Stimulated activated naive CD8-positive, alpha-beta T cell treated with anti-CD3 and anti-CD28 coated beads, Interleukin-15, Interleukin-2, amounts not matched to agents 100 ng/mL and 50 ng/mL, for 24 hours (primary cell): ENCODE results near the gene PCDHGC4.
A peak's percentile ranks its signal among the peaks of the same experiment; 100 is the strongest.

Experiments
- H3K27ac Mint-ChIP-seq: one replicate; pipeline ENCODE4 v1.8.0; 2021; ENCODE audit warnings: mild to moderate bottlenecking, mixed read lengths
- H3K27me3 Mint-ChIP-seq: one replicate; pipeline ENCODE4 v1.8.0; 2021; ENCODE audit warnings: mixed read lengths
- H3K36me3 Mint-ChIP-seq: one replicate; pipeline ENCODE4 v1.8.0; 2021; ENCODE audit warnings: low read depth, mixed read lengths
- H3K4me1 Mint-ChIP-seq: one replicate; pipeline ENCODE4 v1.8.0; 2021; ENCODE audit warnings: low read depth, mixed read lengths
- H3K4me3 Mint-ChIP-seq: one replicate; pipeline ENCODE4 v1.8.0; 2021; ENCODE audit warnings: mild to moderate bottlenecking, mixed read lengths
- H3K9me3 Mint-ChIP-seq: one replicate; pipeline ENCODE4 v1.8.0; 2021; ENCODE audit warnings: mixed read lengths

PCDHGC4 gene

DNA sequence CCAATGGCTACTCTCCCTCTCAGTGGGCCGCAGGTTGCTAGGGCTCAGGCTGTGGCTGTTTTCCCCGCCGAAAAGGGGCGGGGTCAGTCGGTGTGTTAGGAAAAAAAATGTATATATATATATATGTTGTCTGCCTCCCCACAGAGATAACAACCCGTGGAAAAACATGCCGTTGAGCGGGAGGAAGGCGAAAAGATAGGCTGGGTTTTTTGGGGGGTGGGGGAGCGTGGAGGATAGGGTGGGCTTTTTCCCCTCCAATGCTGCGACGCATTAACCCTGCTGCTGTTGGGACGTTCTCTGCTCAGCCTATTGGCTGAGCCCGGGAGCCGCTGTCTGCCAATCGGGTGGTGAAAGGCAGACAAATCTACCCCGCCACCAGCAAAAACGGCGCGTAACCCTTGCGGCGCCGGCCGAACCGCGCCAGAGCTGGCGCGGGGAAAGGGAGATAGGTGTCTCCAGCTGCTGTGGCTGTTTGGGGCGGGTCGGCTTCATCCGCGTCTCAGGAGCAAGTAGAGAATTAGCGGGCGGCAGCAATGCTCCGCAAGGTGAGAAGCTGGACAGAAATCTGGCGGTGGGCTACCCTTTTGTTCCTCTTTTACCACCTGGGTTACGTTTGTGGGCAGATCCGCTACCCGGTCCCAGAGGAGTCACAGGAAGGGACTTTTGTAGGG lies at the start of gene PCDHGC4:
PCDHGC4 (plus strand) TSS at position 390 of the 671 bp plus-strand sequence; CDS start at position 534, 144 bp downstream.
- H3K27me3 Mint-ChIP-seq: peaks cover 89% of the 10 kb centered on the region
- no peaks in the 10 kb centered on the region for H3K9me3 Mint-ChIP-seq
- H3K4me3 Mint-ChIP-seq: peak within 1 kb of the TSS; percentile 5
- peaks cover 9% of the 10 kb centered on the region for H3K4me1 Mint-ChIP-seq
- H3K27ac Mint-ChIP-seq: no peak within 1 kb of the TSS
- H3K36me3 Mint-ChIP-seq: no peaks in the 10 kb centered on the region

DNA sequence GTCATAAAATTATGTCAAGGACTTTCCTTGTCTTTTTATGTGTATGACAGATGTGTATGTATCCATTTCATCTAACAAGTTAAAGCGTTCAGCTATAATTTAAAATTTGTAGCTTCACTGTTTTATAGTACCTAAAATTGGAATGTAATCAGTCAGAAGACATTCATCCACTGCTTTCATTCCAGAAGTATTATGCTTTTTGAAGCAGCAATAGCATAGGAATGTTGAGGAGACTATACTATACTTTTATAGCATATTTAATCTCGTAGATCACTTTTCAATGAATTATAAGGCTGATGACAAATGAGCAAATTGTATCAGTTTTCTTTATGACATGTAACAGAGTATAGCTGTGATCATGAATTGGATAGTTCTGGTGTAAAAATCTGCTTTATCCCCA lies 47.6 kb upstream of the PCDHGC4 start:
- Mint-ChIP-seq H3K27ac (no peak overlapping the region), H3K4me3 (no peak overlapping the region), H3K27me3 (peaks cover 42% of the 10 kb centered on the region), H3K9me3 (peaks cover 9% of the 10 kb centered on the region), H3K36me3 (peaks cover 8% of the 10 kb centered on the region), H3K4me1 (no peaks in the 10 kb centered on the region)

DNA sequence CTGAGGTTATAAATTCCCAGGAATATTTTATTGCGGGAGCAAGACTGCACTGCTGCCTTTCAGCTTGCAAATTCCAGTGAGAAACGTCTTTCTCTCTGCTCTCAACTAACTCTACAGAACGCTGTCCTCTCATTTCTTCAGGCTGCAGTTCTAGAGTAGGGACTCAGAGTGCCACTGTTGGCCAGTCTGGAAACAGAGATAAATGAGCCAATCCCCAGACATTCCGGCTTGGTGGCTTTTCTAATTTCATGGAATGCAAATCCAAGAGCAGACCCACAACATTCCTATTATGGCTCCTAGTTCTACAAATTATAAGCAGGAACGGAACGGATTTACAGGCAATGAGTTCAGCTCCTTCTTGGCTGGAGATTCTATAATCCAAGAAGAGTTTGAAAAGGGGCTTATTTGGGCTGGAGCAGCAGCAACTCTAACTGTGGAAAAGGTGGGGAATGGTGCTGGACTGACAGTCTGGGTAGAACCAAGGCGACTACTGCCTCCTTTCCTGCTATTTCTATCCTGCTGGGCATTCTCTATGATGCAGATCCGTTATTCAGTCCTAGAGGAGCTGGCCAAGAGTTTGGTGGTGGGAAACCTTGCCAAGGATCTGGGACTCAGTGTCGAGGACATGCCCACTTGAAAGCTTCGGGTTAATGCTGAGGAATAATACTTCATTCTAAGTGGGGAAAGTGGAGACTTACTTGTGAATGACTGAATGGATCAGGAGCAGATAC lies 45.3 kb upstream of the PCDHGC4 start:
- Mint-ChIP-seq H3K27me3 (peaks cover 29% of the 10 kb centered on the region), H3K4me1 (no peaks in the 10 kb centered on the region), H3K36me3 (peaks cover 4% of the 10 kb centered on the region), H3K9me3 (peaks cover 4% of the 10 kb centered on the region), H3K27ac (no peak overlapping the region), H3K4me3 (no peak overlapping the region)

GRCh38 chr5:141440341-141440740 lies 44.5 kb upstream of the PCDHGC4 start:
- no peak overlapping the region for H3K4me3 Mint-ChIP-seq
- H3K4me1 Mint-ChIP-seq: no peaks in the 10 kb centered on the region
- no peak overlapping the region for H3K27ac Mint-ChIP-seq
- H3K9me3 Mint-ChIP-seq: peaks cover 4% of the 10 kb centered on the region
- peaks cover 4% of the 10 kb centered on the region for H3K36me3 Mint-ChIP-seq
- H3K27me3 Mint-ChIP-seq: peaks cover 25% of the 10 kb centered on the region

GRCh38 chr5:141441571-141442170 lies 43.2 kb upstream of the PCDHGC4 start:
- no peak overlapping the region for H3K4me3 Mint-ChIP-seq
- H3K36me3 Mint-ChIP-seq: peaks cover 4% of the 10 kb centered on the region
- H3K4me1 Mint-ChIP-seq: no peaks in the 10 kb centered on the region
- H3K27me3 Mint-ChIP-seq: peaks cover 26% of the 10 kb centered on the region
- H3K27ac Mint-ChIP-seq: no peak overlapping the region
- peaks cover 4% of the 10 kb centered on the region for H3K9me3 Mint-ChIP-seq

DNA sequence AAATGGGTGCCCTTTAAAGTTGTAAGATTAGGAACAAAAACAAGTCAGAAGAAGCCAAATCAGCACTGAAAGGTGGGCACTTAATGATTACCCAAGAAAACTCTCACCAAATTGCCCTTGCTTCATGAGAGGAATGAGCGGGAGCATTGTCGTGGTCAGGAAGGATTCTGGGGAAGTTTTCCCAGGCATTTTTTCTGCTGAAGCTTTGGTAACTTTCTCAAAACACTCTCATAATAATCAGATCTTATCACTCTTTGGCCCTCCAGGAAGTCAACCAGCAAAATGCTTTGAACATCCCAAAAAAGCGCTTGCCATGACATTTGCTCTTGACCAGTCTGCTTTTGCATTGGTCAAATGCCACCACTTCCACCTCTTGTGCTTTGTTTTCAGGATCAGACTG lies 19.5 kb upstream of the PCDHGC4 start:
- Mint-ChIP-seq H3K27me3 (peaks cover 26% of the 10 kb centered on the region), H3K9me3 (peaks cover 6% of the 10 kb centered on the region), H3K27ac (no peak overlapping the region), H3K4me1 (no peaks in the 10 kb centered on the region), H3K4me3 (no peak overlapping the region), H3K36me3 (no peaks in the 10 kb centered on the region)

DNA sequence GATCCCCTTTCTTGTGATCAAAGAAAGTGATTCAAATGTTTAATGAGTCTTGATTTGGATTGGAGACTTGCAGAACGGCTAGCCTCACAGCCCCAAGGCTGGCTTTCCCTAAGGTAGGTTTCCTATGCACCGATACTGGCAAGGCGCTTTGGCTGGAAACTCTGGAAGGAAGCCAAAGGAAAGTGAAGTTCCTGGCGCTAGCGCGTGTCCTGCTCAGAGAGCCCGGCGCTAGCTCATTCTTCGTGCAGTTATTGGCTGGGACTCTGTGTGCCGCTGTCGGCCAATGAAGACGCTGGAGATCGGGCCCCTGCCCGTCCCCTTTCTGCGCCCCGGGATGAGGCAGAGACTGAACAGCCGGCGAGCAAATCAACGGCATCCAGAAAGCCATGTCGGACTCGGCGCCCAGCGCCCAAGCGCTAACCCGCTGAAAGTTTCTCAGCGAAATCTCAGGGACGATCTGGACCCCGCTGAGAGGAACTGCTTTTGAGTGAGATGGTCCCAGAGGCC lies 9.2 kb upstream of the PCDHGC4 start, which contains the start of gene PCDHGC3:
PCDHGC3 (plus strand) TSS at position 342 of the 507 bp plus-strand sequence; CDS start at position 493, 151 bp downstream.
- H3K36me3 Mint-ChIP-seq: no peaks in the 10 kb centered on the region
- H3K4me3 Mint-ChIP-seq: peak within 1 kb of the TSS; percentile 86
- H3K27me3 Mint-ChIP-seq: peaks cover 56% of the 10 kb centered on the region
- H3K4me1 Mint-ChIP-seq: peaks cover 20% of the 10 kb centered on the region
- no peak within 1 kb of the TSS for H3K27ac Mint-ChIP-seq
- no peaks in the 10 kb centered on the region for H3K9me3 Mint-ChIP-seq

DNA sequence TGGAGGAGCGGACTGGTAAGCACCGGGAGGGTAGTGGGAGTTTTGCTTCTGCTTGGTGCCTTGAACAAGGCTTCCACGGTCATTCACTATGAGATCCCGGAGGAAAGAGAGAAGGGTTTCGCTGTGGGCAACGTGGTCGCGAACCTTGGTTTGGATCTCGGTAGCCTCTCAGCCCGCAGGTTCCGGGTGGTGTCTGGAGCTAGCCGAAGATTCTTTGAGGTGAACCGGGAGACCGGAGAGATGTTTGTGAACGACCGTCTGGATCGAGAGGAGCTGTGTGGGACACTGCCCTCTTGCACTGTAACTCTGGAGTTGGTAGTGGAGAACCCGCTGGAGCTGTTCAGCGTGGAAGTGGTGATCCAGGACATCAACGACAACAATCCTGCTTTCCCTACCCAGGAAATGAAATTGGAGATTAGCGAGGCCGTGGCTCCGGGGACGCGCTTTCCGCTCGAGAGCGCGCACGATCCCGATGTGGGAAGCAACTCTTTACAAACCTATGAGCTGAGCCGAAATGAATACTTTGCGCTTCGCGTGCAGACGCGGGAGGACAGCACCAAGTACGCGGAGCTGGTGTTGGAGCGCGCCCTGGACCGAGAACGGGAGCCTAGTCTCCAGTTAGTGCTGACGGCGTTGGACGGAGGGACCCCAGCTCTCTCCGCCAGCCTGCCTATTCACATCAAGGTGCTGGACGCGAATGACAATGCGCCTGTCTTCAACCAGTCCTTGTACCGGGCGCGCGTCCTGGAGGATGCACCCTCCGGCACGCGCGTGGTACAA lies 8.5 kb upstream of the PCDHGC4 start:
- H3K27me3 Mint-ChIP-seq: peaks cover 62% of the 10 kb centered on the region
- no peaks in the 10 kb centered on the region for H3K9me3 Mint-ChIP-seq

GRCh38 chr5:141477044-141477575 lies 7.7 kb upstream of the PCDHGC4 start:
- Mint-ChIP-seq H3K36me3 (no peaks in the 10 kb centered on the region), H3K4me1 (peaks cover 20% of the 10 kb centered on the region), H3K4me3 (peak overlapping the region; percentile 86), H3K9me3 (no peaks in the 10 kb centered on the region), H3K27ac (no peak overlapping the region), H3K27me3 (peaks cover 66% of the 10 kb centered on the region)

More for the DNA sequence above, 8.5 kb upstream of the PCDHGC4 start:
- Mint-ChIP-seq H3K4me3 (peak overlapping the region; percentile 86), H3K36me3 (no peaks in the 10 kb centered on the region), H3K27ac (no peak overlapping the region), H3K4me1 (peaks cover 20% of the 10 kb centered on the region)

DNA sequence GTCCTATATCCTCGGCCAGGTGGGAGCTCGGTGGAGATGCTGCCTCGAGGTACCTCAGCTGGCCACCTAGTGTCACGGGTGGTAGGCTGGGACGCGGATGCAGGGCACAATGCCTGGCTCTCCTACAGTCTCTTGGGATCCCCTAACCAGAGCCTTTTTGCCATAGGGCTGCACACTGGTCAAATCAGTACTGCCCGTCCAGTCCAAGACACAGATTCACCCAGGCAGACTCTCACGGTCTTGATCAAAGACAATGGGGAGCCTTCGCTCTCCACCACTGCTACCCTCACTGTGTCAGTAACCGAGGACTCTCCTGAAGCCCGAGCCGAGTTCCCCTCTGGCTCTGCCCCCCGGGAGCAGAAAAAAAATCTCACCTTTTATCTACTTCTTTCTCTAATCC lies 7.0 kb upstream of the PCDHGC4 start:
- Mint-ChIP-seq H3K4me3 (no peak overlapping the region), H3K4me1 (peaks cover 20% of the 10 kb centered on the region), H3K27me3 (peaks cover 72% of the 10 kb centered on the region), H3K9me3 (no peaks in the 10 kb centered on the region), H3K27ac (no peak overlapping the region), H3K36me3 (no peaks in the 10 kb centered on the region)

GRCh38 chr5:141478321-141478945 lies 6.4 kb upstream of the PCDHGC4 start:
- no peaks in the 10 kb centered on the region for H3K36me3 Mint-ChIP-seq
- peaks cover 78% of the 10 kb centered on the region for H3K27me3 Mint-ChIP-seq
- no peaks in the 10 kb centered on the region for H3K9me3 Mint-ChIP-seq
- H3K4me3 Mint-ChIP-seq: no peak overlapping the region
- no peak overlapping the region for H3K27ac Mint-ChIP-seq
- peaks cover 20% of the 10 kb centered on the region for H3K4me1 Mint-ChIP-seq

DNA sequence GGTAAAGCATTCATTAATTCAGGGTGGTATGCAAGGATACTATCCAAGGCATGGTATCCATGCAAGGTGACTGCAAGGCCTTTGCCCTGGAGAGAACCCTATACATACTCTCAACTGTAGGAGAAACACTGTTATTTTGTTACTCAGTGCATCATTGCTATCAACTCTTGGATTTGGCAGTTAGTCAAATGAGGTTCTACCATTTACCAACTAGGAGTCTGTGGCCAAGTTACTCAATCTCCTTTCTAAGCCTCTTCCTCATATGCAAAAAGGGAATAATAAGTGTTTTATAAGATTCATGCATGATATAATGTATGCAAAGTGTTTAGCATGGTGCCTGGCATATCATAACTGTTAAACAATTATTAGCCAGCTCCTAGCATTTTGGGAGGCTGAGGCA lies 5.1 kb upstream of the PCDHGC4 start:
- H3K27ac Mint-ChIP-seq: no peak overlapping the region
- H3K27me3 Mint-ChIP-seq: peaks cover 86% of the 10 kb centered on the region
- no peaks in the 10 kb centered on the region for H3K36me3 Mint-ChIP-seq
- peaks cover 22% of the 10 kb centered on the region for H3K4me1 Mint-ChIP-seq
- H3K4me3 Mint-ChIP-seq: no peak overlapping the region
- H3K9me3 Mint-ChIP-seq: no peaks in the 10 kb centered on the region

DNA sequence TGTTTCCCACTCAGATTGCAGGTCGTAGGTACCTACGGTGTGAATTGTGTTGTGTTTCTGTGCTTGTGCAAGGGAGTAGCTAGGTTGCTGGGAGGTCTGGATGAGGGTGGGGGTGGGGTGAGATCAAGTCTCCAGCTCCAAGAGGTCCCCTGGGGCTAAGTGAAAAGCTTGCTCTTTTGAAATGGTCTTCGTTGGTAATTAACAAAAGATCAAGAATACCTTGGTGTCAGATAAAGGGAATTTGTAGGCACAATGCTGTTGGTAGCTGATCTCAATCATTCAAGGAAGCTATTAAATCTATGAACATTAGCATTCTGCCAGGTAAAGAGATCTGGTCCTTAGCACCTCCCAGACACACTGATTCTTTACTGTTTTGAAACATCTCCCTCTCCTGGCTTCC lies 928 bp upstream of the PCDHGC4 start:
- no peak overlapping the region for H3K27ac Mint-ChIP-seq
- H3K4me3 Mint-ChIP-seq: no peak overlapping the region
- H3K36me3 Mint-ChIP-seq: no peaks in the 10 kb centered on the region
- peaks cover 86% of the 10 kb centered on the region for H3K27me3 Mint-ChIP-seq
- peaks cover 9% of the 10 kb centered on the region for H3K4me1 Mint-ChIP-seq
- no peaks in the 10 kb centered on the region for H3K9me3 Mint-ChIP-seq

- Mint-ChIP-seq H3K4me1 (peaks cover 9% of the 10 kb centered on the region), H3K9me3 (no peaks in the 10 kb centered on the region), H3K27ac (no peak overlapping the region), H3K36me3 (no peaks in the 10 kb centered on the region), H3K27me3 (peaks cover 89% of the 10 kb centered on the region), H3K4me3 (no peak overlapping the region)
Observed at GRCh38 chr5:141484310-141484640, 555 bp upstream of the PCDHGC4 start.
